ENCODE data around the gene INPP5J. TPM values are rescaled to one million over a fixed set of nuclear protein-coding genes. Genes with fewer than 3 reads are reported as not detected.
"Not testable (repeated sequence)": the region's sequence is repeated elsewhere in the genome, so short reads cannot be mapped to it uniquely, and the experiment has no call there.

The INPP5J gene
- total RNA-seq = 10 to 100 TPM; 11.3 to 17.2 TPM
- 5.2 TPM for polyA plus RNA-seq (ENCODE audit: insufficient read depth, low read depth, low replicate concordance)
- long read RNA-seq, donor 1, partial matches to known transcripts = 0 of 2 reads
- long read RNA-seq, donor 1, other reads (novel, unspliced or antisense) = 0 of 2 reads
- long read RNA-seq, donor 2 = 0 reads

- H3K4me3 ChIP-seq = peak within 1 kb of the TSS in 1 of 2 donors; percentile 21
- 23 to 30% methylated on average over 1 to 10 of the region's 10 CpGs for WGBS, 2 donors
- no peaks in the 10 kb centered on the region for H3K36me3 ChIP-seq (ENCODE audit: low read depth, missing control alignments)
- intact Hi-C loops (cut with DNase I; ENCODE audit: low total_unique reads) = no loop called here
- peaks cover 7% of the 10 kb centered on the region for H3K4me1 ChIP-seq
- H3K9me3 ChIP-seq = no peaks in the 10 kb centered on the region
- H3K27ac ChIP-seq = no peak within 1 kb of the TSS
- no peak for TF ChIP-seq CTCF (IDR thresholded peaks at IDR 0.05)
- TF ChIP-seq POLR2A (IDR thresholded peaks at IDR 0.05) = no peak
- DNase-seq = peak; percentile 62
- no peaks in the 10 kb centered on the region for H3K27me3 ChIP-seq
Observed at GRCh38 chr22:31122532-31123291, at the start of gene INPP5J. INPP5J (plus strand) TSS chr22:31122966; CDS start chr22:31123015, 49 bp downstream.

GRCh38 chr22:31073125-31073524 lies 49.6 kb upstream of the INPP5J start:
- H3K27me3 ChIP-seq; H3K27ac ChIP-seq; H3K4me1 ChIP-seq; DNase-seq; H3K4me3 ChIP-seq; H3K9me3 ChIP-seq; intact Hi-C loops (cut with DNase I; ENCODE audit: low total_unique reads); H3K36me3 ChIP-seq (ENCODE audit: low read depth, missing control alignments): not testable (repeated sequence)
- 76 to 85% methylated on average over 9 of the region's 9 CpGs for WGBS, 2 donors

GRCh38 chr22:31073545-31074145 lies 49.1 kb upstream of the INPP5J start:
- DNase-seq; H3K36me3 ChIP-seq (ENCODE audit: low read depth, missing control alignments); intact Hi-C loops (cut with DNase I; ENCODE audit: low total_unique reads); H3K4me1 ChIP-seq; H3K27ac ChIP-seq; H3K4me3 ChIP-seq; H3K27me3 ChIP-seq; H3K9me3 ChIP-seq: not testable (repeated sequence)
- 86 to 92% methylated on average over 4 to 5 of the region's 5 CpGs for WGBS, 2 donors

- H3K27me3 ChIP-seq = no peaks in the 10 kb centered on the region
- 52% methylated on average over 7 to 15 of the region's 15 CpGs for WGBS, 2 donors
- no peak for TF ChIP-seq CTCF (IDR thresholded peaks at IDR 0.05)
- TF ChIP-seq POLR2A (IDR thresholded peaks at IDR 0.05) = no peak
- H3K27ac ChIP-seq = peak overlapping the region; percentile 67 to 85
- DNase-seq = peak; percentile 88
- intact Hi-C loops (cut with DNase I; ENCODE audit: low total_unique reads) = no loop called here
- H3K4me3 ChIP-seq = no peak overlapping the region
- no peaks in the 10 kb centered on the region for H3K36me3 ChIP-seq (ENCODE audit: low read depth, missing control alignments)
- H3K4me1 ChIP-seq = peaks cover 5% of the 10 kb centered on the region
- H3K9me3 ChIP-seq = no peaks in the 10 kb centered on the region
Observed at GRCh38 chr22:31075961-31076360, 46.8 kb upstream of the INPP5J start.

- no peak overlapping the region for H3K27ac ChIP-seq
- 93 to 100% methylated on average over 3 to 6 of the region's 6 CpGs for WGBS, 2 donors
Observed at GRCh38 chr22:31077681-31078080, 45.1 kb upstream of the INPP5J start.

GRCh38 chr22:31078389-31078788 lies 44.4 kb upstream of the INPP5J start:
- H3K27me3 ChIP-seq; DNase-seq; H3K36me3 ChIP-seq (ENCODE audit: low read depth, missing control alignments); intact Hi-C loops (cut with DNase I; ENCODE audit: low total_unique reads); H3K27ac ChIP-seq; H3K9me3 ChIP-seq; H3K4me3 ChIP-seq: not testable (repeated sequence)
- 97 to 100% methylated on average over 2 of the region's 2 CpGs for WGBS, 2 donors
- peaks cover 15% of the 10 kb centered on the region for H3K4me1 ChIP-seq

More at GRCh38 chr22:31077681-31078080, 45.1 kb upstream of the INPP5J start:
- Histone ChIP-seq H3K4me1 (peaks cover 8% of the 10 kb centered on the region), H3K9me3 (no peaks in the 10 kb centered on the region), H3K4me3 (no peak overlapping the region), H3K36me3 (ENCODE audit: low read depth, missing control alignments) (no peaks in the 10 kb centered on the region), H3K27me3 (no peaks in the 10 kb centered on the region)
- DNase-seq = no peak
- TF ChIP-seq CTCF (IDR thresholded peaks at IDR 0.05) (no peak), POLR2A (IDR thresholded peaks at IDR 0.05) (no peak)
- intact Hi-C loops (cut with DNase I; ENCODE audit: low total_unique reads) = no loop called here

Data from testis (tissue), 5 donors.